Cerebellar nuclear complex (tissue), 1 donor: ENCODE data around the gene DDX39B.
A peak's percentile ranks its signal among the peaks of the same experiment; 100 is the strongest.
"Not testable (repeated sequence)": the region's sequence is repeated elsewhere in the genome, so short reads cannot be mapped to it uniquely, and the experiment has no call there.

Source experiments
- DNase-seq, 2 experiments: peaks; one replicate each; lab custom pipeline; 2025; lab: John Stamatoyannopoulos, UW

Gene DDX39B

GRCh38 chr6:31528821-31529328 is 12.9 kb downstream of the DDX39B start, which contains the start of gene MCCD1:
TSS of gene MCCD1 (plus strand) at chr6:31528962. CDS start at chr6:31529015, 53 bp downstream.
- DNase-seq, result no peak

- DNase-seq, result no peak
These were observed 13.5 kb downstream of the DDX39B start for GRCh38 chr6:31528307-31528777.

- no peak for DNase-seq
These were observed 15.7 kb downstream of the DDX39B start for GRCh38 chr6:31525932-31526591.

DNA sequence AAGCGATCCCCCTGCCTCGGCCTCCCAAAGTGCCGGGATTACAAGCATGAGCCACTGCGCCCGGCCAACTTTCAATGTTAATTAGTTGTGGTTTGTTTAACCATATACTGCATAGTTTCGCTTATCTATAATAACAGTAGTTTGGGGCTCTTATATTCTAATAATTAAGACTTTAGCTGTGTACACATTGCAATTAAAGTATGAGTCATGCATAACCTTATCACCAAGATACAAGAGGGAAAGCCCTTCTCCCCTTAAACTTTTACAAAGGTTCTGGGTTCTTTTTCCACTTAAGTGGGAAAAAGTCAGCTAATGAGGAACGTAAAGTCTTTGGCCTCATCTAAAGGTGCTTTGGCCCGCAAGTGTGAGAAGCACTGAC is 16.3 kb downstream of the DDX39B start:
- no peak for DNase-seq

- DNase-seq, result no peak
These were observed 20.0 kb downstream of the DDX39B start for GRCh38 chr6:31521835-31522234.

- DNase-seq, result no peak
These were observed 28.2 kb downstream of the DDX39B start for GRCh38 chr6:31513456-31514165.

DNA sequence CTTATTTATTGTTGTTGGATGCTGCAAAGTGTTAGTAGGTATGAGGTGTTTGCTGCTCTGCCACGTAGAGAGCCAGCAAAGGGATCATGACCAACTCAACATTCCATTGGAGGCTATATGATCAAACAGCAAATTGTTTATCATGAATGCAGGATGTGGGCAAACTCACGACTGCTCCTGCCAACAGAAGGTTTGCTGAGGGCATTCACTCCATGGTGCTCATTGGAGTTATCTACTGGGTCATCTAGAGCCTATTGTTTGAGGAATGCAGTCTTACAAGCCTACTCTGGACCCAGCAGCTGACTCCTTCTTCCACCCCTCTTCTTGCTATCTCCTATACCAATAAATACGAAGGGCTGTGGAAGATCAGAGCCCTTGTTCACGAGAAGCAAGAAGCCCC is 31.8 kb downstream of the DDX39B start:
- no peak for DNase-seq

DNA sequence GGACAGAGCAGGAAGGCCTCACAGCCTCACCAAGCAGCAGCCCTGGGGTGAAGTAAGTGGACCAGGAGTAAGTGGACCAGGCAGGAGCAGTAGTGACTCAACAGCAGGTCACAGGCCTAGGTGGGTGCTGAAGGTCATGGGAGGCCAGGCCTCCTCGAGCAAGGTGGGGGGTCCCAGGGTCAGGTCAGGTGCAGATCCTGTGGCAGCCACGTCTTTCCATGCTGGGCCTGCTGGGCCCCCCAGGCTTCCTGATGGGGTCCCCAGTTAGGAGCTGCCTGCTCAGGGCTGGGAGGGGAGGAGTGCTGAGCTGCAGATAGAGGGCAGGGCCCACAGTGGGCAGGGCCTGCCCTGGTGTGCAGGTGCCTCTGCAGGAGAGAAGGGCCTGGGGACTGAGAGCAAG is 32.8 kb downstream of the DDX39B start:
- DNase-seq, result not testable (repeated sequence)

DNA sequence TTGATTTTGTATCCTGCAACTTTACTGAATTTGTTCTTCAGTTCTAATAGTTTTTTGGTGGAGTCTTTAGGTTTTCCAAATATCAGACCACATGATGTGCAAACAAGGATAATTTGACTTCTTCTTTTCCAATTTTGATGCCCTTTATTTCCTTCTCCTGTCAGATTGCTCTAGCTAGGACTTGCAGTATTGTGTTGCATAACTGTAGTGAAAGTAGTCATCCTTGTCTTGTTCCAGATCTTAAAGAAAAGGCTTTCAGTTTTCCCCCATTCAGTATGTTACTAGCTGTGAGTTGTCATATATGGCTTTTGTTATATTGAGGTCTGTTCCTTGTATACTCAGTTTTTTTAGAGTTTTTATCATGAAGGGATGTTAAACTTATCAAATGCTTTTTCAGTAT is 39.2 kb downstream of the DDX39B start:
- no peak for DNase-seq

GRCh38 chr6:31499648-31500047 is 42.2 kb downstream of the DDX39B start:
- DNase-seq, result not testable (repeated sequence)

GRCh38 chr6:31498748-31499147 is 43.1 kb downstream of the DDX39B start:
- no peak for DNase-seq

DNA sequence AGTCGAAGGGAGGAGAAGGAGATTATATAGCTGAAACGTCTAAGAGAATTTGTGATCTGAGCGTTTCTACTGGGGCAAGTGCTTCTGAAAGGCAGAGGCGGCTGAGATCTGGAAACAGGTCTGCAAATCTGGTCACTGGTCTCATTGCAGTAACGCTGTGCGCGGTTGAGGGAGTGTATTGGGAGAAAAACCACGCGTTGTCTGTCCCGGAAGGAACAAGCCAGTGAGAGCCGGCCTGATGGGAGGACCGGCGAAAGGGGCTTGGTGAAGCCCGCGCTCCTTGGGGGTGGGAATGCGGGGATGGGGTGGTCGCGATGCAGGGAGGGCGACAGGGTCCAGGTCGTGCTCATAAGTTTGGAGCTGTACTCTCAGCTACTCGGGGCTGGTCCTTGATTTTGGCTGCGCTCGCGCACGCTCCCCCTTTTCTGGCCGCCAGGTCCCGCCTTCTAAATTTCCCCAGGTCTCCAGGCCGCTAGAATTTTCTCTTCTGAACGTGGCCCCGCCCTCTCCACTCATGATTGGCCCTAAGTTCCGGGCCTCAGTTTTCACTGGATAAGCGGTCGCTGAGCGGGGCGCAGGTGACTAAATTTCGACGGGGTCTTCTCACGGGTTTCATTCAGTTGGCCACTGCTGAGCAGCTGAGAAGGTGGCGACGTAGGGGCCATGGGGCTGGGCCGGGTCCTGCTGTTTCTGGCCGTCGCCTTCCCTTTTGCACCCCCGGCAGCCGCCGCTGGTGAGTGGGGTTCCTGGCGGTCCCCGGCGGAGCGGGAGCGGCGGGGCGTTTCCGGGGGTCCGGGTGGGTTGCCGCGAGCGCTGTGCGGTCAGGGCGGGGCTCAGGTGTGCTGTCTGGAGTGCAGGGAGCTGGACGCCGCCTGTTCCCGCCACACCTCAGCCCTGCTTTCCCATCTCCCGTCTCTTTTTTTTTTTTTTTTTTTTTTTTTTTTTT is 44.0 kb downstream of the DDX39B start, which contains the start of gene MICB:
Gene MICB (plus strand): TSS at position 615 of the 946 bp plus-strand sequence. CDS start 49 bp downstream, at position 664.
- DNase-seq, result peak in 1 of 2 experiments; percentile 6

DNA sequence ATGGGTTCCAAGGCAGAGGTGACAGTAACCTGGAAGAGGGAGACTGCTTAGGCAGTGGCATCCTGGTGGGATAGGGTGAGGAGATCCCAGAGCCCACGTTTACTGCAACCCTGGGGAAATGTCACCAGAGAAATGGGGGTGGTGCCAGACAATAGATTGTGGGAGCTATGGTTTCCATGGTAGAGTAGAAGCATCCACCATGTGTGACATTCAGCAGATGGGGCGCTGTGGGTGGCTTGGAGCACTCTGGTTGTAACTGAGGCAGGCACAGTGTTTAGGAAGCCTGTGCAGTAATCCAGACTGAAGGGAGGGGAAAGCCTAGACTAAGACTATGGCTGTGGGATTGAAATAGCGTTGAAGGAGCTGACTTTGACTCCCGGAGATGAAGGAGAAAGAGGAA is 45.0 kb downstream of the DDX39B start:
- DNase-seq, result not testable (repeated sequence)

GRCh38 chr6:31495580-31495979 is 46.2 kb downstream of the DDX39B start:
- no peak for DNase-seq

- DNase-seq, result peak in 1 of 2 experiments; percentile 26
These were observed 47.7 kb downstream of the DDX39B start for GRCh38 chr6:31493875-31494694.

- not testable (repeated sequence) for DNase-seq
These were observed 48.3 kb downstream of the DDX39B start for GRCh38 chr6:31493550-31493874.

- no peak for DNase-seq
These were observed 51.5 kb downstream of the DDX39B start for GRCh38 chr6:31490115-31490873.

GRCh38 chr6:31489086-31489485 is 52.7 kb downstream of the DDX39B start:
- DNase-seq, result no peak

DNA sequence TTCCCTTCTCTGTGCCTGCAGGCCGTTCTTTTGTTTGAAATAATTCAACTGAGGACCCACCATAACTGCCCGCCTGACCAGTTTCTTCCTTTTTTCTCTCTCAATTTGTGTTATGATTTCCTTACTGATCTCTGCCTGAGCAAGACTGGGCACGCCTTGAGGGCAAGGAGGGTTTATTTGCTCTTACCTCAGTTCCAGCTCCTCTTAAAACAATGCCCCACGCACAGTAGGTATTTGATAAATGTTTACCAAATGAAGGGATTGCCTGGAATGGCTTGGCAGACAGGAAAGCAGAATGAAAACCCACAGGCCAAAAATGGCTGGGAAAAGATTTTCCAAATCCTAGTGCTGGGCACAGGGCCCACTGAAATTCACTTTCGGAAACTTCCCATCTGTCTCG is 54.1 kb downstream of the DDX39B start:
- not testable (repeated sequence) for DNase-seq
